SK-N-SH (cell line): Measurements from ENCODE around the gene EFCAB13. TPM values are rescaled to one million over a fixed set of nuclear protein-coding genes. Genes with fewer than 3 reads are reported as not detected.

Experiments
- CTCF ChIA-PET: fragments of 300-600, 350-600 bp; formaldehyde crosslinking; extraction: SDS; loops from one replicate; lab custom pipeline; 2021; lab: Yijun Ruan, JAX
- POLR2A ChIA-PET: fragments of 350-600 bp; sonication (Branson Sonifier 250); formaldehyde crosslinking; extraction: SDS; loops from one replicate; lab custom pipeline; 2020; ENCODE audit warnings: antibody characterized with exemption, inconsistent platforms; lab: Yijun Ruan, JAX
- DNase-seq: peaks from one replicate; pipeline ENCODE4 v3.0.0; 2012
- H2AFZ ChIP-seq: fragments of 200-600 bp; sonication (generic); 2 replicates; pipeline ENCODE4 v1.8.1; 2016; ENCODE audit warnings: antibody characterized with exemption, mild to moderate bottlenecking, low read depth
- H3F3A ChIP-seq: fragments of 200-600 bp; sonication (generic); replicated peaks from 2 replicates; pipeline ENCODE3; 2016; ENCODE audit warnings: antibody characterized with exemption, mild to moderate bottlenecking; ENCODE audit not compliant: insufficient read depth
- H3K27ac ChIP-seq, 2 experiments: fragments of 200-500 bp in 1 of 2; fragments of 200-600 bp in 1 of 2; sonication (Bioruptor generic) in 1 of 2; sonication (generic), shearing (Covaris generic) in 1 of 2; 2 replicates each; pipeline versions ENCODE4 v1.5.1 to v1.6.1; 2014 to 2016; ENCODE audit warnings: low read depth in 2 of 2, inconsistent platforms in 1 of 2, low read length in 1 of 2, mild to moderate bottlenecking in 1 of 2, mixed read lengths in 1 of 2
- H3K27me3 ChIP-seq: fragments of 200-600 bp; sonication (generic), shearing (Covaris generic); 2 replicates; pipeline ENCODE4 v1.6.1; 2016; ENCODE audit warnings: mixed run types; ENCODE audit not compliant: insufficient read depth
- H3K36me3 ChIP-seq, 2 experiments: fragments of 200-500 bp in 1 of 2; fragments of 200-600 bp in 1 of 2; sonication (Bioruptor generic) in 1 of 2; sonication (generic) in 1 of 2; replicated peaks in 1 of 2; 2 replicates each; pipeline versions ENCODE3 to v1.5.1; 2014 to 2016; ENCODE audit warnings: low read length in 1 of 2, mild to moderate bottlenecking in 1 of 2; ENCODE audit not compliant: insufficient read depth in 2 of 2, control insufficient read depth in 1 of 2
- H3K4me1 ChIP-seq, 2 experiments: fragments of 200-500 bp in 1 of 2; fragments of 200-600 bp in 1 of 2; sonication (Bioruptor generic) in 1 of 2; sonication (generic), shearing (Covaris generic) in 1 of 2; 2 replicates each; pipeline versions ENCODE4 v1.5.1 to v1.6.1; 2014 to 2016; ENCODE audit warnings: low read depth in 1 of 2, low read length in 1 of 2, mixed run types in 1 of 2; ENCODE audit not compliant: insufficient read depth in 2 of 2, control insufficient read depth in 1 of 2
- H3K4me2 ChIP-seq: fragments of 200-600 bp; sonication (generic), shearing (Covaris generic); 2 replicates; pipeline ENCODE4 v1.6.1; 2017; ENCODE audit warnings: mixed run types
- H3K4me3 ChIP-seq, 2 experiments: fragments of 200-500 bp in 1 of 2; fragments of 200-600 bp in 1 of 2; sonication (Bioruptor generic) in 1 of 2; sonication (generic), shearing (Covaris generic) in 1 of 2; 2 replicates each; pipeline versions ENCODE4 v1.5.1 to v1.8.1; 2014 to 2016; ENCODE audit warnings: low read depth in 2 of 2, inconsistent platforms in 1 of 2, low read length in 1 of 2, mild to moderate bottlenecking in 1 of 2, mixed read lengths in 1 of 2, moderate library complexity in 1 of 2
- H3K79me2 ChIP-seq: fragments of 200-600 bp; sonication (generic); 2 replicates; pipeline ENCODE4 v1.8.1; 2017; ENCODE audit warnings: mild to moderate bottlenecking; ENCODE audit not compliant: insufficient read depth
- H3K9ac ChIP-seq: fragments of 200-600 bp; sonication (generic); 2 replicates; pipeline ENCODE4 v1.6.1; 2017; ENCODE audit warnings: mixed run types
- H3K9me2 ChIP-seq: fragments of 200-600 bp; sonication (generic); 2 replicates; pipeline ENCODE4 v1.6.1; 2017; ENCODE audit warnings: mixed run types
- H3K9me3 ChIP-seq: fragments of 200-600 bp; sonication (generic); 2 replicates; pipeline ENCODE4 v1.6.1; 2017; ENCODE audit warnings: mixed run types, mild to moderate bottlenecking, moderate library complexity
- H4K20me1 ChIP-seq: fragments of 200-600 bp; sonication (generic); 2 replicates; pipeline ENCODE4 v1.6.1; 2017; ENCODE audit warnings: mild to moderate bottlenecking, mixed run types; ENCODE audit not compliant: insufficient read depth
- CHD2 ChIP-seq: fragments of 150-350 bp; IDR thresholded peaks from 2 replicates; pipeline ENCODE4 v1.6.1; 2018; ENCODE audit warnings: low read length; ENCODE audit not compliant: partially characterized antibody
- ELF1 ChIP-seq: IDR thresholded peaks from 2 replicates; pipeline ENCODE4 v1.4.0; 2012
- EP300 ChIP-seq, 2 experiments: IDR thresholded peaks; 2 replicates each; pipeline versions ENCODE4 v1.4.0 to v1.6.1; 2012; ENCODE audit warnings: borderline replicate concordance in 1 of 2, low read depth in 1 of 2, low read length in 1 of 2
- FOXJ3 ChIP-seq: sonication (generic); formaldehyde crosslinking; IDR thresholded peaks from 2 replicates; pipeline ENCODE4 v1.5.1; 2020; ENCODE audit warnings: mild to moderate bottlenecking, missing genetic modification reagents
- FOXM1 ChIP-seq: IDR thresholded peaks from 2 replicates; pipeline ENCODE4 v1.4.0; 2012; ENCODE audit warnings: low read depth, mild to moderate bottlenecking
- GABPA ChIP-seq: IDR thresholded peaks from 2 replicates; pipeline ENCODE4 v1.4.0; 2012; ENCODE audit warnings: low read depth, mild to moderate bottlenecking
- GATA2 ChIP-seq: sonication (generic); formaldehyde crosslinking; IDR thresholded peaks from 2 replicates; pipeline ENCODE4 v1.5.0; 2020; ENCODE audit warnings: mild to moderate bottlenecking, missing genetic modification reagents
- POLR2AphosphoS5 ChIP-seq: IDR thresholded peaks from 2 replicates; pipeline ENCODE4 v1.6.1; 2012; ENCODE audit warnings: low read depth, low read length
- RCOR1 ChIP-seq: fragments of 150-350 bp; IDR thresholded peaks from 2 replicates; pipeline ENCODE4 v1.6.1; 2017; ENCODE audit warnings: antibody characterized with exemption, low read length
- SMC3 ChIP-seq: IDR thresholded peaks from 2 replicates; pipeline ENCODE4 v1.6.1; 2012; ENCODE audit warnings: low read depth, low read length, improper control_type of control experiment
- TEAD4 ChIP-seq: IDR thresholded peaks from 2 replicates; pipeline ENCODE4 v1.4.0; 2012; ENCODE audit warnings: mild to moderate bottlenecking, borderline replicate concordance; ENCODE audit not compliant: insufficient read depth
- WGBS: methylation state at CpG from one replicate; pipeline ENCODE4 v1.1.6; 2017; ENCODE audit warnings: low lambda C conversion rate; 5-methylcytosine and 5-hydroxymethylcytosine counted together
- polyA plus RNA-seq, 3 experiments: library from polyadenylated mRNA; depleted of rRNA; stranded (reverse); fragments of >200 nt; gene quantifications; 2 replicates each; pipeline ENCODE4 v1.2.3, GENCODE V29; 2012
- TF ChIP-seq, protein P1 (sequence below): fragments of 150-350 bp; IDR thresholded peaks from 2 replicates; pipeline ENCODE4 v1.6.1; 2016; ENCODE audit warnings: mild to moderate bottlenecking, low read depth, low read length
- TF ChIP-seq, protein P2 (sequence below): IDR thresholded peaks from 2 replicates; pipeline ENCODE4 v1.4.0; 2012; ENCODE audit warnings: low read depth, borderline replicate concordance
- TF ChIP-seq, protein P3 (sequence below): IDR thresholded peaks from 2 replicates; pipeline ENCODE4 v1.4.0; 2012; ENCODE audit warnings: low read depth, borderline replicate concordance
- TF ChIP-seq, protein P4 (sequence below): fragments of 200-600 bp; sonication (generic); IDR thresholded peaks from 2 replicates; pipeline ENCODE4 v1.6.1; 2017; ENCODE audit warnings: antibody characterized with exemption, mild to moderate bottlenecking, moderate library complexity

The EFCAB13 gene
- polyA plus RNA-seq, 1 of the 3 experiments (the other 2 are of a cell fraction) = 0.16 TPM

DNA sequence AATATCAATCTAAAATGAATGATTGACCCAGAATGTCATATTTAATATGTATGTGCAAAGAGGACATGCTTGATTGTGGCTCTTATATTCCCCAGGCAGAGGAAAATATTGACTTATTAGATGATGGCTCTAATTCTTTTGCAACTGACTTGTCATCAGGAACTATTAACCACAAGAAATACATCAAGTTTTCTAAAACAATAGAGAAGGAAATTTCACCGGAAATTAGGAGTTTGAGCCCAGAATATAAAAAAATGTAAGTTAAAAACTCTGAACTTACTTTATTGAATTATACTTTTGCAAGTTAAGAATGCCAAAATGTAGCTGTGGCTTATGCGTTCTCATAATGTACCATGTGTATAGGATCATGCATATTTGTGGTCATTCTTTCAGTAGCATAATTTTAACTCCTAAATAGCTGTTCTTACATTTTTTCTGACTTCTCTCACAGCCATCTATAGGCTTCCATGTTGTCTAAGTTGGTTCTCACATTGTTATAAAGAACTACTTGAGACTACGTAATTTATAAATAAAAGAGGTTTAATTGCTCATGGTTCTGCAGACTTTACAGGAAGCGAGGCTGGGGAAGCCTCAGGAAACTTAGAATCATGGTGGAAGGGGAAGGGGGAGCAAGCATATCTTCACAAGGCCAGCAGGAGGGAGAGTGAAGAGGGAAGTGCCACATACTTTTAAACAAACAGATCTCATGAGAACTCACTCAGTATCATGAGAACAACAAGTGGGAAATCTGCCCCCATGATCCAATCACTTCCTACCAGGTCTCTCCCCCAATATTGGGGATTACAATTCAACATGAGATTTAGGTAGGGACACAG is 11.6 kb downstream of the EFCAB13 start:
- no peak overlapping the region for H3K27ac ChIP-seq
- 71% methylated on average over 4 of the region's 4 CpGs for WGBS
- no peaks in the 10 kb centered on the region for H3K4me1 ChIP-seq
- DNase-seq = no peak
- H3F3A ChIP-seq = no peaks in the 10 kb centered on the region
- H2AFZ ChIP-seq = no peak overlapping the region
- no peaks in the 10 kb centered on the region for H3K9me2 ChIP-seq
- H3K27me3 ChIP-seq = no peaks in the 10 kb centered on the region
- H4K20me1 ChIP-seq = no peaks in the 10 kb centered on the region
- H3K9ac ChIP-seq = no peak overlapping the region
- 0 out of 2 replicates have a peak, but pooled peaks cover 3% of the 10 kb centered on the region for H3K9me3 ChIP-seq
- no peak overlapping the region for H3K4me3 ChIP-seq
- no peak overlapping the region for H3K4me2 ChIP-seq
- no peaks in the 10 kb centered on the region for H3K79me2 ChIP-seq
- no peaks in the 10 kb centered on the region for H3K36me3 ChIP-seq
- no peak for TF ChIP-seq FOXM1
- TF ChIP-seq POLR2AphosphoS5 = no peak
- TF ChIP-seq TEAD4 = no peak
- no peak for TF ChIP-seq GATA2 (CRISPR knock-in tag)
- TF ChIP-seq EP300 (IDR thresholded peaks at IDR 0.05; ENCODE audit: borderline replicate concordance in 1 of 2, low read depth in 1 of 2, low read length in 1 of 2) = no peak
- TF ChIP-seq, protein P1, sequence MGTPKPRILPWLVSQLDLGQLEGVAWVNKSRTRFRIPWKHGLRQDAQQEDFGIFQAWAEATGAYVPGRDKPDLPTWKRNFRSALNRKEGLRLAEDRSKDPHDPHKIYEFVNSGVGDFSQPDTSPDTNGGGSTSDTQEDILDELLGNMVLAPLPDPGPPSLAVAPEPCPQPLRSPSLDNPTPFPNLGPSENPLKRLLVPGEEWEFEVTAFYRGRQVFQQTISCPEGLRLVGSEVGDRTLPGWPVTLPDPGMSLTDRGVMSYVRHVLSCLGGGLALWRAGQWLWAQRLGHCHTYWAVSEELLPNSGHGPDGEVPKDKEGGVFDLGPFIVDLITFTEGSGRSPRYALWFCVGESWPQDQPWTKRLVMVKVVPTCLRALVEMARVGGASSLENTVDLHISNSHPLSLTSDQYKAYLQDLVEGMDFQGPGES = no peak
- TF ChIP-seq GABPA = no peak
- no peak for TF ChIP-seq CHD2
- TF ChIP-seq, protein P2, sequence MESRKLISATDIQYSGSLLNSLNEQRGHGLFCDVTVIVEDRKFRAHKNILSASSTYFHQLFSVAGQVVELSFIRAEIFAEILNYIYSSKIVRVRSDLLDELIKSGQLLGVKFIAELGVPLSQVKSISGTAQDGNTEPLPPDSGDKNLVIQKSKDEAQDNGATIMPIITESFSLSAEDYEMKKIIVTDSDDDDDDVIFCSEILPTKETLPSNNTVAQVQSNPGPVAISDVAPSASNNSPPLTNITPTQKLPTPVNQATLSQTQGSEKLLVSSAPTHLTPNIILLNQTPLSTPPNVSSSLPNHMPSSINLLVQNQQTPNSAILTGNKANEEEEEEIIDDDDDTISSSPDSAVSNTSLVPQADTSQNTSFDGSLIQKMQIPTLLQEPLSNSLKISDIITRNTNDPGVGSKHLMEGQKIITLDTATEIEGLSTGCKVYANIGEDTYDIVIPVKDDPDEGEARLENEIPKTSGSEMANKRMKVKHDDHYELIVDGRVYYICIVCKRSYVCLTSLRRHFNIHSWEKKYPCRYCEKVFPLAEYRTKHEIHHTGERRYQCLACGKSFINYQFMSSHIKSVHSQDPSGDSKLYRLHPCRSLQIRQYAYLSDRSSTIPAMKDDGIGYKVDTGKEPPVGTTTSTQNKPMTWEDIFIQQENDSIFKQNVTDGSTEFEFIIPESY = no peak
- TF ChIP-seq, protein P3, sequence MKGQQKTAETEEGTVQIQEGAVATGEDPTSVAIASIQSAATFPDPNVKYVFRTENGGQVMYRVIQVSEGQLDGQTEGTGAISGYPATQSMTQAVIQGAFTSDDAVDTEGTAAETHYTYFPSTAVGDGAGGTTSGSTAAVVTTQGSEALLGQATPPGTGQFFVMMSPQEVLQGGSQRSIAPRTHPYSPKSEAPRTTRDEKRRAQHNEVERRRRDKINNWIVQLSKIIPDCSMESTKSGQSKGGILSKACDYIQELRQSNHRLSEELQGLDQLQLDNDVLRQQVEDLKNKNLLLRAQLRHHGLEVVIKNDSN = no peak
- no peak for TF ChIP-seq RCOR1
- no peak for TF ChIP-seq SMC3
- TF ChIP-seq ELF1 = no peak
- TF ChIP-seq, protein P4, sequence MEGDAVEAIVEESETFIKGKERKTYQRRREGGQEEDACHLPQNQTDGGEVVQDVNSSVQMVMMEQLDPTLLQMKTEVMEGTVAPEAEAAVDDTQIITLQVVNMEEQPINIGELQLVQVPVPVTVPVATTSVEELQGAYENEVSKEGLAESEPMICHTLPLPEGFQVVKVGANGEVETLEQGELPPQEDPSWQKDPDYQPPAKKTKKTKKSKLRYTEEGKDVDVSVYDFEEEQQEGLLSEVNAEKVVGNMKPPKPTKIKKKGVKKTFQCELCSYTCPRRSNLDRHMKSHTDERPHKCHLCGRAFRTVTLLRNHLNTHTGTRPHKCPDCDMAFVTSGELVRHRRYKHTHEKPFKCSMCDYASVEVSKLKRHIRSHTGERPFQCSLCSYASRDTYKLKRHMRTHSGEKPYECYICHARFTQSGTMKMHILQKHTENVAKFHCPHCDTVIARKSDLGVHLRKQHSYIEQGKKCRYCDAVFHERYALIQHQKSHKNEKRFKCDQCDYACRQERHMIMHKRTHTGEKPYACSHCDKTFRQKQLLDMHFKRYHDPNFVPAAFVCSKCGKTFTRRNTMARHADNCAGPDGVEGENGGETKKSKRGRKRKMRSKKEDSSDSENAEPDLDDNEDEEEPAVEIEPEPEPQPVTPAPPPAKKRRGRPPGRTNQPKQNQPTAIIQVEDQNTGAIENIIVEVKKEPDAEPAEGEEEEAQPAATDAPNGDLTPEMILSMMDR = no peak
- no peak for TF ChIP-seq FOXJ3 (CRISPR knock-in tag)
- POLR2A ChIA-PET = interaction anchor here (0.6 kb wide), 1 partner anchor 20 kb away, joined by 3 read pairs; no protein-coding TSS in a partner anchor
- CTCF ChIA-PET = interaction anchor here (0.9 to 1.7 kb wide), 3 partner anchors 19 to 281 kb away, joined by 3 to 4 read pairs (median 3); no protein-coding TSS in a partner anchor
